DMS79 (cell line): ENCODE data around the gene CREB3L2.
A peak's percentile ranks its signal among the peaks of the same experiment; 100 is the strongest.
"Not testable (repeated sequence)": the region's sequence is repeated elsewhere in the genome, so short reads cannot be mapped to it uniquely, and the experiment has no call there.

Experiments used
- DNase-seq: peaks from one replicate; lab custom pipeline; 2025; lab: John Stamatoyannopoulos, UW

CREB3L2 gene

DNA sequence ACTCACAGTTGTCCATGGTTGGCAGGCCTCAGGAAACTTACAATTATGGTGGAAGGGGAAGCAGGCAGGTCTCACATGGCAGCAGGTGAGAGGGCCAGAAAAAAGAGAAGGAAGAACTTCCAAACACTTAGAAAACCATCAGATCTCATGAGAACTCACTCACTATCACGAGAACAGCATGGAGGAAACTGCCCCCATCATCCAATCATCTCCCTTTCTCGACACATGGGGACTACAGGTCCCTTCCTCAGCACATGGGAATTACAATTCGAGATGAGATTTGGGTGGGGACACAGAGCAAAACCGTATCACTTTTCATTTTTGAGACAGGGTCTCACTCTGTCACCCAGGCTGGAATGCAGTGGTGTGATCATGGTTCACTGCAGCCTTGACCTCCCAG lies 12.3 kb upstream of the CREB3L2 start:
- not testable (repeated sequence) for DNase-seq

- no peak for DNase-seq
Measured at GRCh38 chr7:138009350-138009653, 7.4 kb upstream of the CREB3L2 start.

DNA sequence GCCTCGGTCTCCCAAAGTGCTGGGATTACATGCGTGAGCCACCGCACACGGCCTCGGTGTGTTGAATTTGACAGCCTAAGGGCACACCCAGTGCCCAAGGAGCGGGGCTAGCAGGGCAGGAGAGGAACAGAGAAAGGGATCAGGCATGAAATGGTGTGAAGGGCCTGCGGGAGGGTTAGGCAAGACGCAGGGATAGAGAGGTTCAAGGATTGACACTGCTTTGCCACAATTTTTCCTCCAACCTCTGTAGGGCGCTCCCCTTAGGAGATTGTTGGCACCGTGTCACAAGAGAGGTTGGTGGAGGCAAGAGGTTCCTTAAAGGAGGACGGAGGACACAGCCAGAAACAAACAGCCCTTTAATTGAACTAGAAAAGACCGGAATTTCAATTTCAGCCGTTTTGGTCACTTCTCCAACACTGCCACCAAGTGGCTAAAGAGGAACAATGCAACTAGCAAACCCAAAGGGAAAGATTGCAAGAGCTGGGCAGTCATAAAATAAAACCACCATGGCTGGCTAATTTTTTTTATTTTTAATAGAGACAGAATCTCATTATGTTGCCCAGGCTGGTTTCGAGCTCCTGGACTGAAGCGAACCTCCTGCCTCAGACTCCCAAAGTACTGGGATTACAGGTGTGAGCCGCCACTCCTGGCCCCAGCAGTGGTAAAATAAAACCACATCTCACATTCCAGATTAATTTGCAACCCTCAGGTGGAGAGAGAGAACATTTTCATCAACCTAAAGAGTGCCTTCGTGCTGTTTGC lies 6.9 kb upstream of the CREB3L2 start:
- DNase-seq = peak; percentile 63

DNA sequence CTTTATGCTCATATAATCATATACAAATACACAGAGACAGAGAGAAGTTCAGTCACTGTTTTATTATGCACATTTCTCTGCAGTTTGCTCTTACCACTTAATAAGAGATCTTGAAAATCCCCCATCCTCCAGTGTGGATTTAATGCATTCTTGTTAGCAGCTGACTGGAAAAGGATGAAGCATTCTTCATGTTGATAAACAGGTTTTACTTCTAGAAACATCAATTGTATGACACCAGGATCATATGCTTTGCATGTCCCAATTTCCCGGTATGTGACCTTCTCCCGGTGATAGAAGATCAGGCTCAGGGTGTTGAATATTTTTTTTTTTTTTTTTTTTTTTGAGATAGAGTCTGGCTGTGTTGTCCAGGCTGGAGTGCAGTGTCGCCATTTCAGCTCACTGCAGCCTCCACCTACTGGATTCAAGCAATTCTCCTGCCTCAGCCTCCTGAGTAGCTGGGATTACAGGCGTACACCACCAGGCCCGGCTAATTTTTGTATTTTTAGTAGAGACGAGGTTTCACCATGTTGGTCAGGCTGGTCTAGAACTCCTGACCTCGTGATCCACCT lies 6.2 kb upstream of the CREB3L2 start:
- no peak for DNase-seq

GRCh38 chr7:138006106-138006505 lies 4.2 kb upstream of the CREB3L2 start:
- no peak for DNase-seq

- DNase-seq = no peak
Measured at GRCh38 chr7:138004936-138005335, 3.0 kb upstream of the CREB3L2 start.

- no peak for DNase-seq
Measured at GRCh38 chr7:138004046-138004445, 2.2 kb upstream of the CREB3L2 start.

DNA sequence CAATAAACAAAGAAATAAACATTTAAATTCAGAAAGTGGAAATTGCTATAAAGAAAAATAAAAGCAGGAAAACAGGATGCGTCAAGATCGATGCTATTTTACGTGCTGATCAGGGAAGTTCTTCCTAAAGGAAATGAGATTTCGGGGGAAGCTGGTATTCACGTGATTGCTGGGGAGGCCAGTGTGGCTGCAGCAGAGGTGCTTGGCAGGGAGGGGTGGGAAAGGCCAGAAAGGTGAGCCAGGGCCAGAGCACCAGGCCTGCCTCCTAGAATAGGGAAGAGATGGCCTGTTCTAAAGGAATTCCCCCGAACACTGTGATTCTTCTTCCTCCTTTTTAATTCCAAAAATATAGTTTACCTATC lies 923 bp upstream of the CREB3L2 start:
- no peak for DNase-seq

DNA sequence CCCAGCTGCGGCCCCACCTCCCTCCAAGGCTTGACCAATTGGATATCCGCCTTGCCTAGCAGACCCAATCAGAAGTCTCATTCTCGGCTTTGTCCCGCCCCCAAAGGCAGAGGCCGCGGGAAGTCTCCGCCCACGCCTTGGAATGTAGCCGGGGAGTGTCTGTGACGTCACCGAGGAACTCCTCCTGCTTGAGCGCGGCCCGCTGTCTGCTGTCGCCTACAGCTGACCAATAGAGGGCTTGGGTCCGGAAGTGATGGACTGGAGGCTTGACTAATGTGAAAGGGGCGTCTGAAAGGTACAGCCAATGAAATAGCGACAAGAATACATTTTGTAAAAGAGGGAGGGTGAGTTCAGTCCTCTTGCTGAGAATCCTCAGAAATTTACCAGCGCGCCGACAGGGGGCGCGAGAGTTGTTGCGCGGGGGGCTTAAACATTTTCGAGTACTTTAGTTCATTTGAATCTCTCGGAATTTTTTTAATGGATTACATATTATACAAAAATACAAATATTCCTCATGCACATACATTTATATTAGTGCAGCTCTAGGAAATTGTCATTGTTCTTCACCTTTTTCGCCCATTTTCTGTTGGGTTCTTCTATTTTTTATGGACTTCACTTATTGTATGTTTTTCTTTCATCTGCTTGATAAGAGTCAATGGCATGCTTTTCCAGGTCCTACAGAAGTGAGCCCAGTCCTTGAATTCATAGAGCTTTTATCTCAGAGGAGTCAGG lies 376 bp upstream of the CREB3L2 start:
- peak; percentile 99 for DNase-seq

- peak; percentile 43 for DNase-seq
Measured at GRCh38 chr7:138000081-138000701, 1.7 kb downstream of the CREB3L2 start.

- no peak for DNase-seq
Measured at GRCh38 chr7:137999496-138000080, 2.3 kb downstream of the CREB3L2 start.

DNA sequence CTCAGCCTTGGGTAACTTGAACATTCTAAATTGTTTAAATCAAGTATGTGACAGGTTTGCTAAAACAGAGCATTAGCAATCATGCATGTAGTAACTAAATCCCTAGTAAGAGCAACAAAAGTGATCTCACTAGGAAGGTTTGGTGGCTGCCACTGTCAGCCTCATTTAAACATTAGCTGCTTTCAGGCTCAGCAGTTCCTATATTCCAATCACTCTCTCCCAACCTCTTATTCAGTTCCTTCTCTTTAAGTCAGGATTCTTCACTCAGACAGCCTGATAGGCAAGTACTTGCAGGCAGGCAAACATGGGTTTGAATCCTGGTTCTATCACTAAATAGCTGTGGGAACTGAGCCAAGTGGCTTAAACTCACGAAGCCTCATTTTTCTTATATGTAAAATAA lies 3.6 kb downstream of the CREB3L2 start:
- no peak for DNase-seq

- no peak for DNase-seq
Measured at GRCh38 chr7:137996871-137997270, 5.0 kb downstream of the CREB3L2 start.

- DNase-seq = no peak
Measured at GRCh38 chr7:137996386-137996851, 5.5 kb downstream of the CREB3L2 start.

- no peak for DNase-seq
Measured at GRCh38 chr7:137994216-137994615, 7.7 kb downstream of the CREB3L2 start.

GRCh38 chr7:137993395-137993743 lies 8.5 kb downstream of the CREB3L2 start:
- no peak for DNase-seq

DNA sequence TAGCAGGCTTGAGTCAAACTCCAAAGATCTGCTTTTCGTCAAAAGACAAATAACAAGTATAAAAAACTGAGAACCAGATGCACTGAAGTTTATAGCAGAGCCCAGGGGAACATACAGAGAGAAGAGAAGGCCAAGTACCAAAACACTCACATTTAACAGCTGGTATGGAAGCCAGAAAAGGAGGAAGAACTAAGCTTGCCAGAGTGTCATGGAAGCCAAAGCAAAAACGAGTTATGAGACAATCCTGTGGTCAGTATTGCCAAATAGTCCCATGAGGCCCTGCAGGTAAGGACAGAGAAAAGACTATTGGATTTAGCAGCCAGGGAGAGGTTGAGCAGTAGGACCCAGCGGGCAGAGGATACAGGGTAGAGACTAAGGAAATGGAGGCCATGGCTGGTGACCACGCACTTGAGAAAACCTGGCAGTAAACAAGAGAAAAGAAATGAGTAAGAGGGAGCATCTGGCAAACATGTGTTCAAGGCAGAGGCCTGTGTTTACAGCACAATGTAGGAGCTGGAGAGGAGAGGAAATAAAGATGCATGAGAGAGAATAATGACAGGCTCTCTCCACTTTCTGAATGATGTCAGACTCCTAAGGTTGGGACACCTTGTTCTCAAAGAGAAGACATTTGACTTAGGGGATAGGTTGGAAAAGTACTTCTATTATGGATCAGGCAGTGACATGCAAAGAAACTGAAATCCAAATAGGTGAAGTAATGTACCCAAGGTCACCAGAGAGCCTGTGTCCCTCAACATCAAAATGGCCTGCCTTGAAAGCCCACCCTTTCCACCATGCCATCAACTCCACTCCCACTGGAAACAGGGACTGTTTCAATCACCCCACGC lies 9.1 kb downstream of the CREB3L2 start:
- DNase-seq = peak; percentile 45

DNA sequence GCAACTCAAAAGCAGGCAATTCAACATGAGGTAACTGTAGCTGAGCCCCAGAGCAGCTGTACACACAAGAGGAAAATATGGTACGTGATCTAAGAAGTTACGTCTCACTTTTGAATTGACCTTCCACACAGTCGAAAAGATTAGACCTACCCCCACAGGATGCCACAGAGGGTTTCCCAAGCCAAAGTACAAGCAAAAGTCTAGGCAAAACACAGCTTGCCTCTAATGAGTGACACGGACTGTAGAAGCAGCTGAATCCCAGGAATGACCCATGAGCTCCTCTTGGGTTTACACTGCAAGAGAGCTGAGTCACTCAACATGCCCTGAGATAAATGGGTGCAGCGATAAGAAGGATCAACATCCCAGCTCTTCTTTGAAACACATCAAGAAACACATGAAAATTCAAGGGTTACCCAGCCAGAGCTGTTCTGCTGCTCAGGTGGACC lies 9.8 kb downstream of the CREB3L2 start:
- no peak for DNase-seq

DNA sequence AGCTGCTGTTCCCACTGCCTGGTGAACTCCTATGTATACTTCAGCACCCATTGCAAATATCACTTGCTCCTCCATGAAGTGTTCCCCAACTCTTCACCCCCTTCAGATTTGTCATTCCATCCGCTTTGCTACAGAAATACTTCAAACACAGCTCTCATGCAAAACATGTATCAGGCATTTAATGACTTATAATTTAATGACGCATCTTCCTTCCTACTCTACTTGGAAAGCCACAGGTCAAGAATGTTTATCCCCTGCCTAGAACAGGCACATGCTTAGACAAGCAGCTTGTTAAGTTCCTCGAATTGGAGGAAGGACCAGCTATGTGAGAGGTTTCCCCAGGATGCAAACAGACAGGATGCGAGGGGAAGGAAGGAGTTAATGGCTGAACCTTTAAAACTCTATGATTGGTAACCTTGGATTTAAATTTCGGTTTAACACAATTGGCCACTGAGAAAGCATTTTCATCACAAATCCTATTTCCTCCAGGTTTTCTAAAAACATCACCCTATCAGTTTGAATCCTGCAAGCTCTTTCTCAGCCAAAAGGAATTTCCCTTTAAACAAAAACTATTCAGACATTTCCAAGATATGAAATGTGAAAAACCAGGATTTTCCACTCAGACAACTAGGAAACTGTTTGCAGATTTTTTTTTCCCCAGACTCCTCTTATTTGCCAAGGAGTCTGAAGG lies 11.5 kb downstream of the CREB3L2 start:
- DNase-seq = no peak

- DNase-seq = no peak
Measured at GRCh38 chr7:137989590-137989989, 12.3 kb downstream of the CREB3L2 start.

DNA sequence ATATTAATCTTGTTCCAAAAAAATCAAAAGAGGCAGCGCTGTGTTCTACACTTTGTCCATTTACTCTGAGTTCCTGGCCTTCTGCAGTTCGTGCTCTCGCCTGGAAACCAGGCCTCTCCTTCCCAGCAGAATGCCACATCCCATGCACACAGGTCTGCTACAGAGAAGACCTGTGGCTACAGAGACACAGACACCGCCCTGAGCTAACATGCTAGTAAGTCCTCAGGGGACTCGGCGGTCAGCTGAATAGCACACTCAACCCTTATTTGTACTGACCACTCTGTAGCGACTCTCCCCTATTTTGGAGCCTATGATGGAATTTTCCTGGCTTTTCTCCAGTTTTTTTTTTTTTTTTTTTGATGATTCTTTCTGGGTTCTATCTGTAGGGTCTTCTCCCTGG lies 12.8 kb downstream of the CREB3L2 start:
- DNase-seq = no peak
